ENCODE data around the gene TBXT. TPM values are rescaled to one million over a fixed set of nuclear protein-coding genes. Genes with fewer than 3 reads are reported as not detected.

The TBXT gene
- total RNA-seq, 4 donors from 2014 or later = not detected

DNA sequence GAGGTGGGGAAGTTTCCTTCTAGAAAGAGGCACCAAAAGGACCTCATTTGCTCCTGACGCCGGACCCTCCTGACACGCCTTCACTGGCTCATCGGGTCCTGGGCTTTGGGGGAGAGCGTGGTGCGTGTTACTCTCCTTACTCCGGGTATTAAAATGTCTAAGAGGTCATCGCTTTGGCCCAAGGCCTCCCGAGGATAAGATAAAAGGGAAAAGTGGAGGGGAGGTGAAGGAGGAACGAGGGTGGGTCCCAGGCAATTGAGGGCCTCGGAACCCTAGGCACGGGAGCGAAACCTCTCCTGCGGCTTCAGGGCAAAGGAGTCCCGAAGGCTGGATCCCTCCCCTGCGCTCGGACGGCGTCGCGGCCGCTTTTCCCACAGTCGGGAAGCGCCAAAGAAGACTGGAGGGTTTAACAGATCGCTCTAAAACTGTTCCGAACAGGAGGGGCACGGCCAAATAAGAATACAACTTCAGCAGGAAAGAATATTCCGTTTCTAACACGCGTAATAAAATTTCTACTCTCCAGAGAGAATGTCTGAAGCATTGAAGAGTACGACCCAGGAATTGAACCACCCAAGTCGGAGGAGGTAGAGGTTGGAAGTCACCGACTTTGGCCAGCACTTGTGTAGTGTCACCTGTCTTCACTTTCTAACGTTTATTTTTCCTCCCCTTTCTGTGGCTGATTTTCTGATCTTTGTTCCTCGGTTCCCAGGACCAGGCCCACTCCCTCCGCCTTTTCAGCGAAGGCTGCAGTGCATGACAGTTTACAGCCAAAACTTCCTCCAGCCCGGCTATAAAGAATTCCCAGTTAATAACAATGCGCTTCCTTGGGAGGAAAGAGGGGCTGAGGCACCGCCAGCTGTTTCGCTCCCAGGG lies 2.1 kb upstream of the TBXT start:
- H3K4me3 ChIP-seq = no peak overlapping the region
- H3K9me3 ChIP-seq = no peaks in the 10 kb centered on the region
- H3K27ac ChIP-seq = no peak overlapping the region
- no peaks in the 10 kb centered on the region for H3K36me3 ChIP-seq
- DNase-seq (ENCODE audit: low spot score in 2 of 2) = no peak
- TF ChIP-seq POLR2A (IDR thresholded peaks at IDR 0.05) = no peak
- TF ChIP-seq EP300 (IDR thresholded peaks at IDR 0.05) = no peak
- TF ChIP-seq, protein P1, sequence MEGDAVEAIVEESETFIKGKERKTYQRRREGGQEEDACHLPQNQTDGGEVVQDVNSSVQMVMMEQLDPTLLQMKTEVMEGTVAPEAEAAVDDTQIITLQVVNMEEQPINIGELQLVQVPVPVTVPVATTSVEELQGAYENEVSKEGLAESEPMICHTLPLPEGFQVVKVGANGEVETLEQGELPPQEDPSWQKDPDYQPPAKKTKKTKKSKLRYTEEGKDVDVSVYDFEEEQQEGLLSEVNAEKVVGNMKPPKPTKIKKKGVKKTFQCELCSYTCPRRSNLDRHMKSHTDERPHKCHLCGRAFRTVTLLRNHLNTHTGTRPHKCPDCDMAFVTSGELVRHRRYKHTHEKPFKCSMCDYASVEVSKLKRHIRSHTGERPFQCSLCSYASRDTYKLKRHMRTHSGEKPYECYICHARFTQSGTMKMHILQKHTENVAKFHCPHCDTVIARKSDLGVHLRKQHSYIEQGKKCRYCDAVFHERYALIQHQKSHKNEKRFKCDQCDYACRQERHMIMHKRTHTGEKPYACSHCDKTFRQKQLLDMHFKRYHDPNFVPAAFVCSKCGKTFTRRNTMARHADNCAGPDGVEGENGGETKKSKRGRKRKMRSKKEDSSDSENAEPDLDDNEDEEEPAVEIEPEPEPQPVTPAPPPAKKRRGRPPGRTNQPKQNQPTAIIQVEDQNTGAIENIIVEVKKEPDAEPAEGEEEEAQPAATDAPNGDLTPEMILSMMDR (IDR thresholded peaks at IDR 0.05) = no peak
- peaks cover 0 to 95% of the 10 kb centered on the region in 2 donors for H3K27me3 ChIP-seq
- H3K4me1 ChIP-seq = peaks cover 0 to 40% (median 15%) of the 10 kb centered on the region in 4 donors
- WGBS, 2 donors = 17% methylated on average over 41 of the region's 41 CpGs

- Histone ChIP-seq H3K27me3 (peaks cover 0 to 93% of the 10 kb centered on the region in 2 donors), H3K4me3 (peak overlapping the region in 2 of 4 donors; percentile 13 to 34), H3K4me1 (peaks cover 0 to 40% (median 15%) of the 10 kb centered on the region in 4 donors), H3K9me3 (no peaks in the 10 kb centered on the region), H3K36me3 (no peaks in the 10 kb centered on the region), H3K27ac (no peak overlapping the region)
- TF ChIP-seq POLR2A (IDR thresholded peaks at IDR 0.05) (no peak), EP300 (IDR thresholded peaks at IDR 0.05) (no peak)
- TF ChIP-seq, protein P1 (IDR thresholded peaks at IDR 0.05) = no peak
- 1 to 4% methylated on average over 40 to 62 of the region's 65 CpGs for WGBS, 2 donors
- DNase-seq (ENCODE audit: low spot score in 2 of 2) = no peak
Observed at GRCh38 chr6:166168616-166169548, 1.2 kb upstream of the TBXT start.

- Histone ChIP-seq H3K27me3 (peaks cover 0 to 77% of the 10 kb centered on the region in 2 donors), H3K4me1 (peaks cover 0 to 33% (median 10%) of the 10 kb centered on the region in 4 donors), H3K4me3 (no peak overlapping the region), H3K9me3 (no peaks in the 10 kb centered on the region), H3K27ac (no peak overlapping the region), H3K36me3 (no peaks in the 10 kb centered on the region)
- 1% methylated on average over 19 to 44 of the region's 44 CpGs for WGBS, 2 donors
- no peak for DNase-seq (ENCODE audit: low spot score in 2 of 2)
- TF ChIP-seq, protein P1 (IDR thresholded peaks at IDR 0.05) = no peak
- no peak for TF ChIP-seq POLR2A (IDR thresholded peaks at IDR 0.05)
- TF ChIP-seq EP300 (IDR thresholded peaks at IDR 0.05) = no peak
Observed at GRCh38 chr6:166167258-166167731, 356 bp downstream of the TBXT start.

DNA sequence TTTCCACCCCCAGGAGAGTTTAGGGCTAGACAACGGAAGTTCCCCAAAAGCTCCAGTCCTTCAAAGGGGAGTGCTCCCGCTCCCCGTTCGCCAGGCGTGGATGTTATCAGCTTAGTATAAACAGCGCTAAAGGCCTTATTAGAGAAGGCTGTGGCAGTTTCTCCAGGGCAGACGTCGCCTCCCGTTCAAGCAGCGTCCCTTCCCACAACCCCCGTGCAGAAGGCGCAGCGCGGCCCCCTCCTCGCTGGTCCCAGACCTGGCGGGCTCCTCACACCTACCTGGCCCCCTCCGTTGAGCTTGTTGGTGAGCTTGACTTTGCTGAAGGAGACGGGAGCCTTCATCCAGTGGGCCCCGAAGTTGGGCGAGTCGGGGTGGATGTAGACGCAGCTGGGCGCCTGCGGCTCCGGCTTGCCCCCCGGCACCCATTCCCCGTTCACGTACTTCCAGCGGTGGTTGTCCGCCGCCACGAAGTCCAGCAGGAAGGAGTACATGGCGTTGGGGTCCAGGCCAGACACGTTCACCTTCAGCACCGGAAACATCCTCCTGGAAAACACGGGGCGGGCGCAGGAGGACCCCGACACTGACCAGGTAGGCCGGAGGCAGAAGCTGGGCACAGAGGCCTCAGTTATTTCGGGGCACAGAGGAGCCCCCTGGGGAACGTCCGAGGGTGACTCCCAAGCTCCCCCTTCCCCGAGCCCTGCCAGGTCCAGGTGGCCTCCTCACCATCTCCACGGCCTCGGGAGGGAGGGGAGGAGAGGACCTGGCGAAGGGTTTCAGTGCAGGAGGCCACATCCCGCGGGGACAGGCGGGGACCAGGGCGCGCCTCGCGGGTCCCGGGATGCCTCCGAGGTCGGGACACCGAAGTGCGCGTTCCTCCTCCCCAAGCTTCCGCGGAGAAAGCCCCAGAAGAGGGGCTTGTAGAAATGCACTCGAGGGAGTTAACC lies 1.1 kb downstream of the TBXT start:
- TF ChIP-seq POLR2A (IDR thresholded peaks at IDR 0.05) = no peak
- TF ChIP-seq, protein P1 (IDR thresholded peaks at IDR 0.05) = no peak
- no peak for TF ChIP-seq EP300 (IDR thresholded peaks at IDR 0.05)
- DNase-seq (ENCODE audit: low spot score in 2 of 2) = no peak
- WGBS, 2 donors = 2 to 3% methylated on average over 56 to 62 of the region's 63 CpGs
- no peak overlapping the region for H3K4me3 ChIP-seq
- H3K9me3 ChIP-seq = no peaks in the 10 kb centered on the region
- H3K4me1 ChIP-seq = peaks cover 0 to 33% (median 10%) of the 10 kb centered on the region in 4 donors
- no peaks in the 10 kb centered on the region for H3K36me3 ChIP-seq
- H3K27me3 ChIP-seq = peaks cover 0 to 70% of the 10 kb centered on the region in 2 donors
- no peak overlapping the region for H3K27ac ChIP-seq
